ENCODE data around the gene HDGFL3. TPM values are rescaled to one million over a fixed set of nuclear protein-coding genes. Genes with fewer than 3 reads are reported as not detected.

The HDGFL3 gene
- total RNA-seq, result 26.5 TPM
- long read RNA-seq, full-length matches to known transcripts, result 42 of 72 reads
- long read RNA-seq, partial matches to known transcripts, result 11 of 72 reads
- long read RNA-seq, other reads (novel, unspliced or antisense), result 19 of 72 reads

DNA sequence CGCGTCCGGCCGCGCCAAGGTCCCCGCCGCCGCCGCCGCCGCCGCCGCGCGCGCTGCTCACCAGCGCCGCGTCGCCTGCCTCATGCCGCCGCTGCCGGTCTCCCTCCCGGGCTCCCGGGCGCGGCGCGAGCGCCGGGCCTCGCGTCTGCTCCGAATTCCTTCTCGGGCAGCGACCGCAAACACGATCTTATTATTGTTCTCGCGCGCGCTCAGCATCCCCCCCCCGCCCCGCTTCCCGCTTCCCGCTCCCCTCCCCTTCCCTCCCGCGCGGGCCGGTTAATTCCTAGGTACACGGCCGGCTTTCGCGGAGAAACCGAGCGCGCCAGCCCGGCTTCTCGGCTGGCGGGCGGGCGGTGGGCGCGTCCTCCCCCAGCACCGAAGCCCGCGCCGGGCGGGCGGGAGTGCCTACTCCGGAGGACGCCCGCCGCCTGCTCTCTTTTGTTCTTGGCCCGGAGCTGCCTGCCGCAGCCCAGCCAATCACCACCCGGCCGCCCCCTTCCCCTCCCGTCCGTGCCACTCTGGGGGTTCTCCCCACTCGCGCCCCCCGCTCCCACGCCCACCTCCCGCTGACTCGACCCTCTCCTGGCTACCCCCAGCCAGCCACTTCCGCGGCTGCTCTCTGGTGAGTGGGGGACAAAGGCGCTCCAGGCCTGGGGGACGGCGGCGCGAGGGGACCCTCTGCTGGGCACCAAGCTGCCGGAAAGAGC lies at the start of gene HDGFL3:
Gene HDGFL3 (minus strand): TSS at position 164 of the 707 bp plus-strand sequence. CDS start 409 bp downstream, outside the sequence.
- Histone ChIP-seq H3K4me3 (peak within 1 kb of the TSS; percentile 85), H3K36me3 (no peaks in the 10 kb centered on the region), H3K9me3 (no peaks in the 10 kb centered on the region), H3K4me1 (peaks cover 25% of the 10 kb centered on the region), H3K27ac (peak within 1 kb of the TSS; percentile 80), H3K27me3 (ENCODE audit: low read depth) (no peaks in the 10 kb centered on the region)
- ATAC-seq (peak; percentile 54 to 62), DNase-seq (peak; percentile 71)
- TF ChIP-seq, protein P1, sequence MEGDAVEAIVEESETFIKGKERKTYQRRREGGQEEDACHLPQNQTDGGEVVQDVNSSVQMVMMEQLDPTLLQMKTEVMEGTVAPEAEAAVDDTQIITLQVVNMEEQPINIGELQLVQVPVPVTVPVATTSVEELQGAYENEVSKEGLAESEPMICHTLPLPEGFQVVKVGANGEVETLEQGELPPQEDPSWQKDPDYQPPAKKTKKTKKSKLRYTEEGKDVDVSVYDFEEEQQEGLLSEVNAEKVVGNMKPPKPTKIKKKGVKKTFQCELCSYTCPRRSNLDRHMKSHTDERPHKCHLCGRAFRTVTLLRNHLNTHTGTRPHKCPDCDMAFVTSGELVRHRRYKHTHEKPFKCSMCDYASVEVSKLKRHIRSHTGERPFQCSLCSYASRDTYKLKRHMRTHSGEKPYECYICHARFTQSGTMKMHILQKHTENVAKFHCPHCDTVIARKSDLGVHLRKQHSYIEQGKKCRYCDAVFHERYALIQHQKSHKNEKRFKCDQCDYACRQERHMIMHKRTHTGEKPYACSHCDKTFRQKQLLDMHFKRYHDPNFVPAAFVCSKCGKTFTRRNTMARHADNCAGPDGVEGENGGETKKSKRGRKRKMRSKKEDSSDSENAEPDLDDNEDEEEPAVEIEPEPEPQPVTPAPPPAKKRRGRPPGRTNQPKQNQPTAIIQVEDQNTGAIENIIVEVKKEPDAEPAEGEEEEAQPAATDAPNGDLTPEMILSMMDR (IDR thresholded peaks at IDR 0.05), result no peak
- intact Hi-C loops (cut with DNase I), result no loop called here

DNA sequence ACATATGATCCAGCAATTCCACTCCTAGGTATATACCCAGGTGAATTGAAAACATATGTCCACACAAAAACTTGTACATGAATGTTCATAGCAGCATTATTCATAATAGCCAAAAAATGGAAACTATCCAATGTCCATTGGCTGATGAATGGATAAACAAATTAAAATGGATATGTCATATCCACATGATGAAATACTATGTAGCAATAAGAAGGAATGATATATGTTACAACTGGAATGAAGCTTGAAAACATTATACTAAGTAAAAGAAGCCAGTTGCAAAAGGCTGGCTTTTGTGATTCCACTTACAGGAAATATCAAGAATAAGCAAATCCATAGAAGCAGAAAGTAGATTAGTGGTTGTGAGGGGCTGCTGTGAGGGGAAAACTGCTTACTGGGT lies 43.2 kb upstream of the HDGFL3 start:
- ATAC-seq (no peak), DNase-seq (no peak)
- no peaks in the 10 kb centered on the region for H3K4me1 ChIP-seq
- no peak overlapping the region for H3K27ac ChIP-seq
- TF ChIP-seq, protein P1 (IDR thresholded peaks at IDR 0.05), result no peak
- H3K9me3 ChIP-seq, result no peaks in the 10 kb centered on the region
- peaks cover 15% of the 10 kb centered on the region for H3K27me3 ChIP-seq (ENCODE audit: low read depth)
- H3K4me3 ChIP-seq, result no peak overlapping the region
- intact Hi-C loops (cut with DNase I), result no loop called here
- no peaks in the 10 kb centered on the region for H3K36me3 ChIP-seq

DNA sequence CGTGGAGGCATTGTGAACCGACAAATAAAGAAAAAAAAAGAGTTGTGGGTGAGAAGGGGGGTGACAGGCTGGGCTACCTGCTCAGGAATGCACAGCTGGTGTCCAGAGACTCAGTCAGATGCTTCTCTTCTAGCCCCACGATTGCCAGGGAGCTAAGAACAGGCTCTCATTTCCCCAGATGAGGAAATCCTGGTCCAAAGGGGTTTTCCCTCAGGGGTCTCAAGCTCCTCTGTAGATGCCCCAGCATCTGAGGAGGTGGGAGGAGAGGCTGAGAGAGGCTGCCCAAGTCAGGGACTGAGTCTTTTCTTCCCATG lies 41.4 kb upstream of the HDGFL3 start:
- no peak for DNase-seq
- H3K27me3 ChIP-seq (ENCODE audit: low read depth), result peaks cover 21% of the 10 kb centered on the region

DNA sequence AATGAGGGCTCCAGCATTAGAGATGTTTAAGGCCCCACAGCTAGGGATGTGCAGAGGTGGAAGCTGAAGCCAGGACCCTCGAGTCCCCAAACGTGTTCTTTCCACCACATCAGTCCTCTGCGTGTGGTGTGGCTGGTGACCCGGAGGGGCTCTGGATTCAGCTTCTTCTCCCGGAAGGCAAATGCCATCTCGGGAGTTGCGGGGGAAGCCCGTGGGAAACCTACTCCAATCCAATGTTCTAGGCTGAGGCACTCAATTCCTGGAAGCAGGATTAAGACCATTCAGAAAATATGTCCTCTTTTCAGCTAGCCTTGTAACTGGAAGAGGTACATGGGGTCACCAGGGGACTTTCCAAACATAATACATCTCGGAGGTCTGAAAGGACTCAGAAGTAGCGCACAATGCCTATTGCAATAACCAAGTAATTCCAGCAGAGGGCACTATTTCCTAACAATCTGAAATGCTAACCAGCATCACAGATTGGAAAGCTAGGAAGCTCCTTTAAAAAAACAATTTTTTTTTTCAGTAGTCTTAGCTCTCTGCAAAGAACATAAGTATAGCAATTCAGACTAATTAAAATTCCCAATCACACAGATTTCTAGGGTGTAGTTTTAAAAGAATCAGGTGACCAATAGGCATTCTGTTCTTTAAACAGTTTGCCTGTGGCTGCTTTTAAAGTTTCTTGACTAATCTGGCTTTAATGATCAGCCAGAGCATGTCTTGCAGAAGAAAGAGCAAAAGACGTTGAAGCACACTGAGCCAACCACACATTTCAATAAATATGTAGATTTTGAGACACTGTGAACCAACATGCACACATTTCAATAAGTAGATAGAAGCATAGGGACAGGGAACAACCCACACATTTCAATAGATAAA lies 40.8 kb upstream of the HDGFL3 start:
- TF ChIP-seq, protein P1 (IDR thresholded peaks at IDR 0.05), result peak; percentile 93
- no peaks in the 10 kb centered on the region for H3K4me1 ChIP-seq
- intact Hi-C loops (cut with DNase I), result no loop called here
- DNase-seq (no peak), ATAC-seq (peak; percentile 74)
- H3K36me3 ChIP-seq, result no peaks in the 10 kb centered on the region
- no peak overlapping the region for H3K27ac ChIP-seq
- no peak overlapping the region for H3K4me3 ChIP-seq
- peaks cover 21% of the 10 kb centered on the region for H3K27me3 ChIP-seq (ENCODE audit: low read depth)
- H3K9me3 ChIP-seq, result no peaks in the 10 kb centered on the region

More for the DNA sequence above, 41.4 kb upstream of the HDGFL3 start:
- TF ChIP-seq, protein P1 (IDR thresholded peaks at IDR 0.05), result no peak
- intact Hi-C loops (cut with DNase I), result no loop called here
- H3K4me3 ChIP-seq, result no peak overlapping the region
- H3K36me3 ChIP-seq, result no peaks in the 10 kb centered on the region
- no peak overlapping the region for H3K27ac ChIP-seq
- ATAC-seq, result no peak
- no peaks in the 10 kb centered on the region for H3K9me3 ChIP-seq
- H3K4me1 ChIP-seq, result no peaks in the 10 kb centered on the region

DNA sequence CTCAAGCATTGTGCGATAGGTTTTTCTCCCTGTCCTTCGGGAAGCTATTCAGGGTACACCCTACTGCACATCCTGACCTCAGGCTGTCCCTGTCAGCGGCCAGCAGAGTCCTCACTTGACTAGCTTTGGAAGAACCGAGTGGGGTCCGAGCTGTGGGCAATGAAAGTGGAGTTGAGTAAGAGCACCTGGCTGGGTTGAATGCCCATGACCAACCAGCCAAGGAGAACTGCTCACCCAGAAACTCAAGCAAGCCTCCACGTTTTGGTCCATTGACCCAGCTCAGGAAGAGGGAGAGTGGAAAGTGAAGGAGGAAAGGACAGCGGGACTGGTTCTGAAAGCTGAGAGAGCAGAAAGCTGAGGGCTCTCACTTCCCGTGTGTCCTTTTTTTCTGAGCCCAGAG lies 36.0 kb upstream of the HDGFL3 start:
- peaks cover 21% of the 10 kb centered on the region for H3K27me3 ChIP-seq (ENCODE audit: low read depth)
- no peak overlapping the region for H3K4me3 ChIP-seq
- ATAC-seq, result no peak
- no peaks in the 10 kb centered on the region for H3K36me3 ChIP-seq
- no peak overlapping the region for H3K27ac ChIP-seq
- H3K9me3 ChIP-seq, result no peaks in the 10 kb centered on the region
- intact Hi-C loops (cut with DNase I), result no loop called here
- TF ChIP-seq, protein P1 (IDR thresholded peaks at IDR 0.05), result no peak
- DNase-seq, result no peak
- no peaks in the 10 kb centered on the region for H3K4me1 ChIP-seq
